SW480 (cell line): ENCODE data around the gene ZNF783.
"Not testable (repeated sequence)": the region's sequence is repeated elsewhere in the genome, so short reads cannot be mapped to it uniquely, and the experiment has no call there.

ENCODE experiments used
- DNase-seq: peaks from one replicate; pipeline ENCODE4 v3.0.0-alpha.2; 2016; ENCODE audit warnings: low spot score

Gene ZNF783

GRCh38 chr7:149300620-149301285 lies 38.8 kb downstream of the ZNF783 start:
- no peak for DNase-seq

GRCh38 chr7:149302222-149302621 lies 40.2 kb downstream of the ZNF783 start:
- no peak for DNase-seq

GRCh38 chr7:149302865-149303264 lies 40.9 kb downstream of the ZNF783 start:
- DNase-seq, result no peak

- DNase-seq, result no peak
Observed at GRCh38 chr7:149304006-149304405, 42.0 kb downstream of the ZNF783 start.

- no peak for DNase-seq
Observed at GRCh38 chr7:149306854-149307253, 44.9 kb downstream of the ZNF783 start.

GRCh38 chr7:149307775-149308501 lies 45.9 kb downstream of the ZNF783 start:
- no peak for DNase-seq

GRCh38 chr7:149310113-149310836 lies 48.3 kb downstream of the ZNF783 start:
- peak; percentile 75 for DNase-seq

GRCh38 chr7:149310990-149311573 lies 49.1 kb downstream of the ZNF783 start:
- no peak for DNase-seq

- no peak for DNase-seq
Observed at GRCh38 chr7:149313981-149314380, 52.0 kb downstream of the ZNF783 start.

GRCh38 chr7:149316606-149317005 lies 54.6 kb downstream of the ZNF783 start:
- no peak for DNase-seq

- DNase-seq, result no peak
Observed at GRCh38 chr7:149317496-149317895, 55.5 kb downstream of the ZNF783 start.

- no peak for DNase-seq
Observed at GRCh38 chr7:149317986-149318672, 56.1 kb downstream of the ZNF783 start.

GRCh38 chr7:149319376-149319775 lies 57.4 kb downstream of the ZNF783 start:
- DNase-seq, result no peak

GRCh38 chr7:149320313-149321124 lies 58.5 kb downstream of the ZNF783 start:
- DNase-seq, result no peak

GRCh38 chr7:149321125-149321905 lies 59.3 kb downstream of the ZNF783 start:
- not testable (repeated sequence) for DNase-seq

- no peak for DNase-seq
Observed at GRCh38 chr7:149321978-149322541, 60.1 kb downstream of the ZNF783 start.

GRCh38 chr7:149322737-149323136 lies 60.7 kb downstream of the ZNF783 start:
- DNase-seq, result no peak

- no peak for DNase-seq
Observed at GRCh38 chr7:149325248-149325647, 63.3 kb downstream of the ZNF783 start.

- DNase-seq, result no peak
Observed at GRCh38 chr7:149329265-149329664, 67.3 kb downstream of the ZNF783 start.

- DNase-seq, result no peak
Observed at GRCh38 chr7:149329766-149330334, 67.9 kb downstream of the ZNF783 start.
